GM19452 (cell line): ENCODE data around the gene GHITM.

Source experiments
- ATAC-seq: cut with Tn5 transposase; IDR thresholded peaks from one replicate; pipeline ENCODE4 v1.9.1; 2021; ENCODE audit not compliant: unreplicated experiment

Gene GHITM

DNA sequence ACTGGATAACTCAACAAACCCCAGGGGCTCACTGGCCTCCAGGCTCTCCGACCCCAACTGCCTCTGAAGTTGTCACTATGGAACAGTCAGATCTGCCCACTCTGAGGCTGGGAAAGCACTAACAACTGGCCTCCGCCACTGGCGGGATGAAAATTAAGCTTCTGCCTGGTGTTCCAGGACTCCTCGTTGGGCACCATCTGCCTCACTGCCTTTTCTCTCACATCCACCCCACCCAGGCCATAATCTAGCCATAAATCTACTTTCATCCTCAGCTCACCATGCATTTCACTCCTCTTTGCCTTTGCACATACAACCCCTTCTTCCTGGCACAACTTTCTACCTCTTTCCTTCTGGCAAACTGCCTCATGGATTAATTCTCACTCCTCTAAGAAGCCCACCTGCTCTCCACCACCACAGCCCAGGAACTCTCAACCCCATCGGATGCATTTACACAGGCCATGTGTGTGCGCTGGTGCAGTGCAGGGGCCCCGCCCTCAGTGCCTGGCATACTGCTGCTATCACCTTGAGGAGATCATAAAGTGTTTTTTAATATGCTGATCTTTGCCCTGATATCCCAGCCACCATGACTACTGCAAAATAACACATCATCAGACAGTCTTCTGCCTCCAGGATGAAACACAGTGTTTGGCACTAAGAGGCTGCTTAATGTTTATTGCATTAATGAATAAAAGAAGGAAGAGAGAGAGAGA is 59.1 kb downstream of the GHITM start:
- ATAC-seq: no peak

DNA sequence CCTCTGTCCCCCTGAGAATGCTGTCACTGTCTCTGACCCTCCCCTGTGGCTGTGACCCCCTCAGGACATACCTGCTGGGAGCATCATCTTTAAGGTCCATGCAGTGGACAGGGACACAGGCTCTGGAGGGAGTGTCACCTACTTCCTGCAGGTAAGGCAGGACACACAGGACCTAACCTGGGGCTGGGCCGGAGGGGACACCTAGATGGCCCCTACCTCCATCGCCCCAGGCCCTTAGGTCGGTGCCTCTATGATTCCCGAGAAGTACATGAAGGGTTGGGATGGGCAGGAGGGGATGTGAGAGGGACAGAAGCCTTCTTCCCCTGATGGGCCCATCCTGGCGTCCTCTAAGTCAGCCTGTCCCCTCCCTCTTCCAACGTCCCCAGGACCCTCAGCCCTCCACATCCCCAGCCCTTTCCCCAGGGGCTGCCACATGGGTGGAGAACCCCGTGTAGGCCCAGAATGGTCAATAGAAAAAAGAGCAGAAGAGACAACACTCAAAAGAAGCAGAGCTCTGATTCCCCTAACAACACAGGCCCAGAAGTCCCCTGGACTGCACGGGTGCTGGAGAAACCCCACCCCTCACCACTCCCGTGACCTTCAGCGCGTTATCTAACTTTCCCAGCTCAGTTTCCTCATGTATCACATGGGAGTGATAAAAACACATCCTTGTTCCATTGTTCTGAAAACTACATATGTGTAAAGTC is 61.4 kb downstream of the GHITM start:
- no peak for ATAC-seq

DNA sequence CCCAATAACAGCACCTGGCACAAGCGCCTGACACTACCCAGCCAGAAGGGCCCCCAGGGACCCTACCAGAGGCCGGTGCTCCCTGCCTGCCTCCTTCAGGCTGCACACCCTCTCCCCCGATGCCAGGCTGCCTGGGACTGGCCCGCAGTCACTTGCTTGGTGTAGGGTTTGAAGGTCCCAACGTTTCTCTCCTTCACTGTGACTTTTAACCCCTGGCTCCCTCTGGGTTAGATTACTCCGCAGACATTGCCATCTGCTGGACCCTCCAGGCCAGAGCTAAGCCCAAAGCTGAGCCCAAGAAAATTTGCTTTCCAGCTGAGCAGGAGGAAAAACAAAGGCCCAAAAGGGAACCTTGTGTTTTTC is 61.9 kb downstream of the GHITM start:
- no peak for ATAC-seq

DNA sequence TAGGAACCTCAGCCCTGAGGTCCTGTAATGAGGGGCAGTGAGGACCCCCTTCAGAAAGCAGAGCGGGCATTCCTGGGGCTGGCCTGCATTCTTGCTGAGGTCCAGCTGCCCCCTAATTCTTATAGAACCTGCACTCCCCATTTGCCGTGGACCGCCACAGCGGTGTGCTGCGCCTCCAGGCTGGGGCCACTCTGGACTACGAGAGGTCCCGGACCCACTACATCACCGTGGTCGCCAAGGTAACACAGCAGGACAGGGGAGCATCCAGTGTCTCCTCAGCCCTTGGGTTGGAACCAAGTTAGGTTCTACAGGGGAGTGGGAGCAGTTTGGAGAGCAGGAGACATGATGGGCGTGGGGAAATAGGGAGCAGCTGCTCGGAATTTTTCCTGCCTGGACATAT is 62.4 kb downstream of the GHITM start:
- ATAC-seq: no peak

DNA sequence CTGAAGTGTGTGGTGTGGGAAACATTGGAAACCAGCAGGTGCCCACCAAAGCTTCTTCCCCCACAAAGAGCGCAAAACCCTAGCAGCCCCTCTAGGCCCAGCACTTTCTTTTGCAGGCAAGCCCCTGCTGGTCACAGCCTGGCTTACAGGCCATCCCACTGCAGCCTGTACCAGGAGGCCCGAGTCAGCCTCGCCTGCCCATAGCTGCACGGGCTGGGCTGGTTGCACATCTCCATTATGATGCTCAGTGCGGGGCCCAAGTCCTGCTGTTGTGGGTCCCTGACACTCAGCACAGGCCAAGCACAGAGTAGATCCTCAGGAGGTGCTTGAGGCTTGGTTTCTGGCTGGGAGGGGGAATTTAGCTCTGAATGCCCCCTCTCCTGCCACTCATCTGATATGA is 63.0 kb downstream of the GHITM start:
- no peak for ATAC-seq
